Upper lobe of left lung (tissue), 4 donors: ENCODE data around the gene ATPAF2.

Experiments used
- EP300 ChIP-seq, 4 donors: sonication (generic); formaldehyde crosslinking; IDR thresholded peaks; one replicate each; pipeline ENCODE4 v1.5.1; 2017; ENCODE audit warnings: antibody characterized with exemption in 4 of 4, control low read depth in 2 of 4
- POLR2AphosphoS5 ChIP-seq, 2 donors: sonication (generic); formaldehyde crosslinking; IDR thresholded peaks; one replicate each; pipeline ENCODE4 v1.5.1; 2017; ENCODE audit warnings: antibody characterized with exemption in 2 of 2
- TF ChIP-seq, protein P1 (sequence below), 6 experiments: fragments of 450-650 bp in 4 of 6; fragments of 200-600 bp in 2 of 6; sonication (generic) in 2 of 6; IDR thresholded peaks; one replicate each; pipeline ENCODE4 v1.5.1; 2016 to 2019; ENCODE audit warnings: antibody characterized with exemption in 6 of 6

DNA sequence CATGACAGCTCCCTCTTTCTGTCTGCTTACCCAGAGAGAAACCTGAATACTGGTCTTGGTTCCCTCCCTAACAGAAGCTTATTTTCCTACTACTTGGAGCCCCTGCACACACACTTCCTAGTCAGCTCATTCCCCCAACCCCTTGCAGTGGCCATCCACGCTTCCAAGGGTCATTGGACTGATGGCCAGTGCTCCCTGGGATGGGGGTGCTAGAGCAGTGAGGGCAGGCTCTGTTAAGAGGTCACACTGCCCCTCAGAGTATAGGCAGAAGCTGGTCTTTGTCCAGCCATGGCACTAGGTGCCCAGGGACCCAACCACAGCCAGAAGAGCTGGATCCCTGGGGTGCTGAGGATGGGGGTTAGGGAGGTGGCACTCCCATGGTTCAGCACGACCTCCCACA is 53.8 kb downstream of the ATPAF2 start:
- TF ChIP-seq, protein P1, sequence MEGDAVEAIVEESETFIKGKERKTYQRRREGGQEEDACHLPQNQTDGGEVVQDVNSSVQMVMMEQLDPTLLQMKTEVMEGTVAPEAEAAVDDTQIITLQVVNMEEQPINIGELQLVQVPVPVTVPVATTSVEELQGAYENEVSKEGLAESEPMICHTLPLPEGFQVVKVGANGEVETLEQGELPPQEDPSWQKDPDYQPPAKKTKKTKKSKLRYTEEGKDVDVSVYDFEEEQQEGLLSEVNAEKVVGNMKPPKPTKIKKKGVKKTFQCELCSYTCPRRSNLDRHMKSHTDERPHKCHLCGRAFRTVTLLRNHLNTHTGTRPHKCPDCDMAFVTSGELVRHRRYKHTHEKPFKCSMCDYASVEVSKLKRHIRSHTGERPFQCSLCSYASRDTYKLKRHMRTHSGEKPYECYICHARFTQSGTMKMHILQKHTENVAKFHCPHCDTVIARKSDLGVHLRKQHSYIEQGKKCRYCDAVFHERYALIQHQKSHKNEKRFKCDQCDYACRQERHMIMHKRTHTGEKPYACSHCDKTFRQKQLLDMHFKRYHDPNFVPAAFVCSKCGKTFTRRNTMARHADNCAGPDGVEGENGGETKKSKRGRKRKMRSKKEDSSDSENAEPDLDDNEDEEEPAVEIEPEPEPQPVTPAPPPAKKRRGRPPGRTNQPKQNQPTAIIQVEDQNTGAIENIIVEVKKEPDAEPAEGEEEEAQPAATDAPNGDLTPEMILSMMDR (IDR thresholded peaks at IDR 0.05) = no peak
- TF ChIP-seq EP300 (IDR thresholded peaks at IDR 0.05) (no peak), POLR2AphosphoS5 (IDR thresholded peaks at IDR 0.05) (no peak)
